Breast epithelium (tissue), 4 donors: ENCODE results near the gene AHRR. TPM values are rescaled to one million over a fixed set of nuclear protein-coding genes. Genes with fewer than 3 reads are reported as not detected.

Source experiments
- DNase-seq, 2 donors: peaks; one replicate each; pipeline ENCODE4 v3.0.0-alpha.2; 2019; ENCODE audit warnings: low spot score in 2 of 2
- H3K27ac ChIP-seq, 2 donors: fragments of 200-600 bp; sonication (generic) in 1 of 2; one replicate each; pipeline ENCODE4 v1.5.1; 2016 to 2019; ENCODE audit warnings: mild to moderate bottlenecking in 1 of 2
- H3K27me3 ChIP-seq, 2 donors: fragments of 200-600 bp; sonication (generic) in 1 of 2; one replicate each; pipeline versions ENCODE4 v1.5.1 to v1.6.0; 2017 to 2019; ENCODE audit warnings: control low read depth in 1 of 2, mild to moderate bottlenecking in 1 of 2
- H3K36me3 ChIP-seq: fragments of 200-600 bp; one replicate; pipeline ENCODE4 v1.5.1; 2019
- H3K4me1 ChIP-seq, 2 donors: fragments of 200-600 bp; sonication (generic); one replicate each; pipeline ENCODE4 v1.5.1; 2016 to 2019; ENCODE audit warnings: control low read depth in 1 of 2
- H3K4me3 ChIP-seq, 3 donors: fragments of 200-600 bp; sonication (generic); 1 replicate in 2 of 3; 2 replicates in 1 of 3; pipeline ENCODE4 v1.5.1; 2016 to 2019; ENCODE audit warnings: mild to moderate bottlenecking in 3 of 3, moderate library complexity in 2 of 3
- H3K9me3 ChIP-seq, 2 donors: fragments of 200-600 bp; sonication (generic) in 1 of 2; one replicate each; pipeline ENCODE4 v1.5.1; 2016 to 2019; ENCODE audit warnings: control low read depth in 1 of 2
- CTCF ChIP-seq, 3 donors: fragments of 450-650 bp; IDR thresholded peaks; one replicate each; pipeline ENCODE4 v1.5.1; 2016 to 2017; ENCODE audit warnings: antibody characterized with exemption in 3 of 3, mild to moderate bottlenecking in 3 of 3, moderate library complexity in 3 of 3
- POLR2A ChIP-seq: fragments of 450-650 bp; IDR thresholded peaks from one replicate; pipeline ENCODE4 v1.6.1; 2016; ENCODE audit warnings: antibody characterized with exemption, mild to moderate bottlenecking, moderate library complexity
- POLR2AphosphoS5 ChIP-seq, 3 donors: sonication (generic); formaldehyde crosslinking; IDR thresholded peaks; one replicate each; pipeline ENCODE4 v1.6.1; 2017; ENCODE audit warnings: antibody characterized with exemption in 3 of 3
- intact Hi-C: fragments of 100-400 bp; cut with DNase I; formaldehyde crosslinking; loops from one replicate; pipeline ENCODE4 v1.15.1; 2023; ENCODE audit warnings: low total_unique reads
- total RNA-seq, 3 donors: library from RNA; depleted of rRNA; stranded (reverse); fragments of >200 nt; gene quantifications; one replicate each; pipeline ENCODE4 v1.1.0, GENCODE V29; 2016

AHRR gene
- total RNA-seq, 3 donors from 2014 or later = 0.88 to 0.98 TPM; not detected in 1

- H3K9me3 ChIP-seq = no peaks in the 10 kb centered on the region
- no peaks in the 10 kb centered on the region for H3K36me3 ChIP-seq
- TF ChIP-seq POLR2A = no peak
- TF ChIP-seq CTCF (IDR thresholded peaks at IDR 0.05) = no peak
- no peak for TF ChIP-seq POLR2AphosphoS5 (IDR thresholded peaks at IDR 0.05)
- peak in 1 of 2 donors; percentile 31 for DNase-seq
- H3K4me3 ChIP-seq = no peak overlapping the region
- intact Hi-C loops = no loop called here
- no peaks in the 10 kb centered on the region for H3K27me3 ChIP-seq
- H3K27ac ChIP-seq = no peak overlapping the region
- no peaks in the 10 kb centered on the region for H3K4me1 ChIP-seq
Observed at GRCh38 chr5:435961-436640, 114.6 kb downstream of the AHRR start.

- no peaks in the 10 kb centered on the region for H3K4me1 ChIP-seq
- H3K36me3 ChIP-seq = no peaks in the 10 kb centered on the region
- H3K4me3 ChIP-seq = no peak overlapping the region
- no peaks in the 10 kb centered on the region for H3K9me3 ChIP-seq
- intact Hi-C loops = no loop called here
- TF ChIP-seq POLR2A (no peak), CTCF (IDR thresholded peaks at IDR 0.05) (no peak), POLR2AphosphoS5 (IDR thresholded peaks at IDR 0.05) (no peak)
- no peak overlapping the region for H3K27ac ChIP-seq
- no peaks in the 10 kb centered on the region for H3K27me3 ChIP-seq
- peak in 1 of 2 donors; percentile 36 for DNase-seq
Observed at GRCh38 chr5:436641-436975, 115.1 kb downstream of the AHRR start.

GRCh38 chr5:437281-437771 is 115.8 kb downstream of the AHRR start:
- Histone ChIP-seq H3K9me3 (no peaks in the 10 kb centered on the region), H3K27me3 (no peaks in the 10 kb centered on the region), H3K4me1 (no peaks in the 10 kb centered on the region), H3K36me3 (no peaks in the 10 kb centered on the region), H3K27ac (no peak overlapping the region), H3K4me3 (no peak overlapping the region)
- TF ChIP-seq POLR2A (no peak), CTCF (IDR thresholded peaks at IDR 0.05) (no peak), POLR2AphosphoS5 (IDR thresholded peaks at IDR 0.05) (no peak)
- peak in 1 of 2 donors; percentile 44 for DNase-seq
- intact Hi-C loops = no loop called here

DNA sequence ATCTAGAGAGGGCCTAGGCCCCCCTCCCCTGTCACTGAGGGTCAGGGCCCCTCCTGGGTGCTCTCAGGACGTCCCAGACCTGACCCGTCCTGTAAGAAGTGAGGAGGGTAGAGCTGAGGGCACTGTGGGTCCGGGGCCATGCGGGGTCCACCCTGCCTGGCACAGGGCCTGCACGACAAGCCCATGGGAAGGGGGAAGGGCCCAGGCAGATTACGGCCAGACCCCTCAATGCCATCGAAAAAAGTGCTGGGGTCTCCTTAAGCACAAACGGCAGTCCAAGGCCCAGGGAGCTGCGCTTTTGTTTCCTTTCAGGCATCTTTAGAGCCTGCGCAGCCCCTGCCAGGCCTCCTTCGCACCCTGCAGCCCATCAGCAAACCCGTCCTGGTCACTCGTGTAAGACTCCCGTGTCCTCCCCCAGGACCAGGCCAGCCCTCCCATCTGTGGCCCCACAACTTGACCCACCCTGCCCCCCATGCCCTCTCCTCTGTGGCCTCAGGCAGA is 117.0 kb downstream of the AHRR start:
- no peak for TF ChIP-seq POLR2A
- no peak for TF ChIP-seq POLR2AphosphoS5 (IDR thresholded peaks at IDR 0.05)
- no peak for TF ChIP-seq CTCF (IDR thresholded peaks at IDR 0.05)
- Histone ChIP-seq H3K4me3 (no peak overlapping the region), H3K9me3 (no peaks in the 10 kb centered on the region), H3K36me3 (no peaks in the 10 kb centered on the region), H3K27ac (no peak overlapping the region), H3K4me1 (no peaks in the 10 kb centered on the region), H3K27me3 (no peaks in the 10 kb centered on the region)
- intact Hi-C loops = no loop called here
- DNase-seq = peak in 1 of 2 donors; percentile 49

- H3K27me3 ChIP-seq = no peaks in the 10 kb centered on the region
- H3K27ac ChIP-seq = no peak overlapping the region
- TF ChIP-seq CTCF (IDR thresholded peaks at IDR 0.05) = no peak
- TF ChIP-seq POLR2AphosphoS5 (IDR thresholded peaks at IDR 0.05) = no peak
- no peak for TF ChIP-seq POLR2A
- H3K4me3 ChIP-seq = no peak overlapping the region
- no peaks in the 10 kb centered on the region for H3K9me3 ChIP-seq
- intact Hi-C loops = no loop called here
- DNase-seq = no peak
- H3K36me3 ChIP-seq = no peaks in the 10 kb centered on the region
- H3K4me1 ChIP-seq = peaks cover 0 to 5% of the 10 kb centered on the region in 2 donors
Observed at GRCh38 chr5:439181-439580, 117.7 kb downstream of the AHRR start.
